ENCODE data around the gene TCTA.

Gene TCTA

DNA sequence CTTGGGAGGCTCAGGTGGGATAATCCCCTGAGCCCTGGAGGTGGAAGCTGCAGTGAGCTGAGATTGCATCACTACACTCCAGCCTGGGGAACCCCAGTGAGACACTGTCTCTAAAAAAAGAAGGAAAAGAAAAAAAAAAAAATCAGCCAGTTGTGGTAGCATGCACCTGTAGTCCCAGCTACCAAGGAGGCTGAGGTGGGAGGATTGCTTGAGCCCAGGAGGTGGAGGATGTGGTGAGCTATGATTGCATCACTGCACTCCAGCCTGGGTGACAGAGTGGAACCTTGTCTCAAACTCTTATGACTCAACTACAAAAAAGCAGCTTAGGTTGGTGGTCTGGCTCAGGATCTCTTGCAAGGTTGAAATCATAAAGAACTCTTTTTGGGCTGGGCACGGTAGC is 34.7 kb upstream of the TCTA start:
- no peak overlapping the region for H3K9ac ChIP-seq (ENCODE audit: low read length)
- H3K27ac ChIP-seq (ENCODE audit: low read length): no peak overlapping the region
- H2AFZ ChIP-seq (ENCODE audit: low read depth, low read length): no peak overlapping the region
- no peak overlapping the region for H3K4me2 ChIP-seq (ENCODE audit: low read length)
- peaks cover 99% of the 10 kb centered on the region for H3K79me2 ChIP-seq (ENCODE audit: low read length)
- no peak overlapping the region for H3K4me3 ChIP-seq (ENCODE audit: low read length)
- no peak for TF ChIP-seq EZH2phosphoT487 (IDR thresholded peaks at IDR 0.05; ENCODE audit: low read depth)
- TF ChIP-seq CTCF (IDR thresholded peaks at IDR 0.05; ENCODE audit: low read depth, low read length): no peak
- H3K9me3 ChIP-seq (ENCODE audit: insufficient read depth, low read length): no peaks in the 10 kb centered on the region
- no peaks in the 10 kb centered on the region for H3K4me1 ChIP-seq (ENCODE audit: low read length)
- H3K36me3 ChIP-seq (replicated peaks; ENCODE audit: low read depth, low read length): peaks cover 36% of the 10 kb centered on the region
- H4K20me1 ChIP-seq (ENCODE audit: insufficient read depth, low read length): peaks cover 66% of the 10 kb centered on the region
- no peaks in the 10 kb centered on the region for H3K27me3 ChIP-seq (ENCODE audit: low read depth, low read length)

- Histone ChIP-seq H3K4me1 (ENCODE audit: low read length) (no peaks in the 10 kb centered on the region), H3K27me3 (ENCODE audit: low read depth, low read length) (no peaks in the 10 kb centered on the region), H3K79me2 (ENCODE audit: low read length) (peaks cover 99% of the 10 kb centered on the region), H3K27ac (ENCODE audit: low read length) (no peak overlapping the region), H3K4me2 (ENCODE audit: low read length) (no peak overlapping the region), H3K9me3 (ENCODE audit: insufficient read depth, low read length) (no peaks in the 10 kb centered on the region), H4K20me1 (ENCODE audit: insufficient read depth, low read length) (peaks cover 73% of the 10 kb centered on the region), H2AFZ (ENCODE audit: low read depth, low read length) (no peak overlapping the region), H3K36me3 (replicated peaks; ENCODE audit: low read depth, low read length) (peaks cover 30% of the 10 kb centered on the region), H3K4me3 (ENCODE audit: low read length) (no peak overlapping the region), H3K9ac (ENCODE audit: low read length) (no peak overlapping the region)
- TF ChIP-seq CTCF (IDR thresholded peaks at IDR 0.05; ENCODE audit: low read depth, low read length) (no peak), EZH2phosphoT487 (IDR thresholded peaks at IDR 0.05; ENCODE audit: low read depth) (no peak)
Measured at GRCh38 chr3:49378249-49378895, 33.9 kb upstream of the TCTA start.

DNA sequence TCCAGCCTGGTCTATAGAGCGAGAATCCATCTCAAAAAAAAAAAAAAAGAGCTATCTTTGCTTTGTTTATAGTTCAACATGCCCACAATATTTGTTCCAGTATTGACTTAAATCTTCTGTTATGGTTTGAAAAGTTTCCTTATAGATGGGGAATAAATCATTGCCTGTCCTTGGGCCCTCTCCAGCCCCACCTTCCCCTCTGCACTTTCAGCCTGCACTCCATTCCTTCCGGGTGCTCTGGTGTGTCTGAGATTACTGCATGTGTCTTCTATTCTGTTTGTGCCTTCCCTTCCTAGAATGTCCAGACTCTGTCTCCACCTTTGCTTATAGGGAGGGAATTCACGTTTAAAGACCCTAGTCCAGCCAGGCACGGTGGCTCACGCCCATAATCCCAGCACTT is 28.8 kb upstream of the TCTA start:
- H3K27me3 ChIP-seq (ENCODE audit: low read depth, low read length): no peaks in the 10 kb centered on the region
- peaks cover 99% of the 10 kb centered on the region for H3K79me2 ChIP-seq (ENCODE audit: low read length)
- H3K27ac ChIP-seq (ENCODE audit: low read length): no peak overlapping the region
- no peak overlapping the region for H3K4me2 ChIP-seq (ENCODE audit: low read length)
- no peak overlapping the region for H3K9ac ChIP-seq (ENCODE audit: low read length)
- no peak for TF ChIP-seq CTCF (IDR thresholded peaks at IDR 0.05; ENCODE audit: low read depth, low read length)
- TF ChIP-seq EZH2phosphoT487 (IDR thresholded peaks at IDR 0.05; ENCODE audit: low read depth): no peak
- H3K36me3 ChIP-seq (replicated peaks; ENCODE audit: low read depth, low read length): peaks cover 25% of the 10 kb centered on the region
- no peak overlapping the region for H2AFZ ChIP-seq (ENCODE audit: low read depth, low read length)
- no peaks in the 10 kb centered on the region for H3K9me3 ChIP-seq (ENCODE audit: insufficient read depth, low read length)
- H3K4me3 ChIP-seq (ENCODE audit: low read length): no peak overlapping the region
- peaks cover 87% of the 10 kb centered on the region for H4K20me1 ChIP-seq (ENCODE audit: insufficient read depth, low read length)
- peaks cover 11% of the 10 kb centered on the region for H3K4me1 ChIP-seq (ENCODE audit: low read length)

DNA sequence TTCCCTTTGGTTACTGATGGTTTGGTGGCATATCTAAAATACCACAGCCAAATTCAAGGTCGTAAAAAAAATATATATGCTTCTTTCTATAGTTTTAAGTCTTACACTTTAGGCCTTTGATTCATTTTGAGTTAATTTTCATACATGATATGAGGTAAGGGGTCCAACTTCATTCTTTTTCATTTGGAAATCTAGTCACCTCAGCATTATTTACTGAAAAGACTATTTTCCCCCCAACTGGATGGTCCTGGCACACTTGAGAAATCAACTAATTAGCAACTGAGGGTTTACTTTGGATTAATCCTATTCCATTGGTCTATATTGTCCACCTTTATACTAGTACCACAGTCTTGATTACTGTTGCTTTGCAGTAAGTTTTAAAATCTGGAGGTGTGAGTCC is 26.6 kb upstream of the TCTA start:
- Histone ChIP-seq H3K27ac (ENCODE audit: low read length) (0 out of 2 replicates have a peak overlapping the region, but pooled peaks have one; percentile 7), H3K36me3 (replicated peaks; ENCODE audit: low read depth, low read length) (peaks cover 21% of the 10 kb centered on the region), H2AFZ (ENCODE audit: low read depth, low read length) (no peak overlapping the region), H3K4me1 (ENCODE audit: low read length) (peaks cover 11% of the 10 kb centered on the region), H4K20me1 (ENCODE audit: insufficient read depth, low read length) (peaks cover 91% of the 10 kb centered on the region), H3K4me2 (ENCODE audit: low read length) (peak overlapping the region; percentile 36), H3K4me3 (ENCODE audit: low read length) (no peak overlapping the region), H3K79me2 (ENCODE audit: low read length) (peaks cover 99% of the 10 kb centered on the region), H3K27me3 (ENCODE audit: low read depth, low read length) (no peaks in the 10 kb centered on the region), H3K9ac (ENCODE audit: low read length) (no peak overlapping the region), H3K9me3 (ENCODE audit: insufficient read depth, low read length) (no peaks in the 10 kb centered on the region)
- no peak for TF ChIP-seq CTCF (IDR thresholded peaks at IDR 0.05; ENCODE audit: low read depth, low read length)
- TF ChIP-seq EZH2phosphoT487 (IDR thresholded peaks at IDR 0.05; ENCODE audit: low read depth): no peak

Data from OCI-LY3 (cell line).